ENCODE data around the gene EIF4E3.

- no peak for TF ChIP-seq CTCF (optimal IDR thresholded peaks at IDR 0.05 in 1 of 3, IDR thresholded peaks at IDR 0.05 in 1 of 3, conservative IDR thresholded peaks at IDR 0.05 in 1 of 3; ENCODE audit: extremely low read depth in 1 of 3, insufficient read depth in 2 of 3, low read length in 3 of 3)
- no peak for TF ChIP-seq EZH2 (IDR thresholded peaks at IDR 0.05; ENCODE audit: low read length)
Measured at GRCh38 chr3:71751602-71752001, 26.4 kb upstream of the EIF4E3 start.
